Type B pancreatic cell (in vitro differentiated cells): Measurements from ENCODE around the gene EXOC3L1. TPM values are rescaled to one million over a fixed set of nuclear protein-coding genes. Genes with fewer than 3 reads are reported as not detected.
A peak's percentile ranks its signal among the peaks of the same experiment; 100 is the strongest.

Experiments used
- DNase-seq: peaks from one replicate; pipeline ENCODE4 v3.0.0; 2021; ENCODE audit warnings: mixed read lengths; ENCODE audit not compliant: unreplicated experiment; ENCODE audit errors: extremely low spot score
- H3K27ac Mint-ChIP-seq: 2 replicates; pipeline ENCODE4 v1.8.0; 2021; ENCODE audit warnings: mild to moderate bottlenecking, mixed read lengths
- H3K27me3 Mint-ChIP-seq: 2 replicates; pipeline ENCODE4 v1.8.0; 2021; ENCODE audit warnings: mixed read lengths
- H3K36me3 Mint-ChIP-seq: 2 replicates; pipeline ENCODE4 v1.8.0; 2021; ENCODE audit warnings: mixed read lengths
- H3K4me1 Mint-ChIP-seq: one replicate; pipeline ENCODE4 v1.8.0; 2021; ENCODE audit warnings: mixed read lengths; ENCODE audit not compliant: unreplicated experiment
- H3K4me3 Mint-ChIP-seq: 2 replicates; pipeline ENCODE4 v1.8.0; 2021; ENCODE audit warnings: mild to moderate bottlenecking, mixed read lengths
- H3K9me3 Mint-ChIP-seq: 2 replicates; pipeline ENCODE4 v1.8.0; 2021; ENCODE audit warnings: mixed read lengths
- total RNA-seq: library from RNA; stranded (reverse); gene quantifications from 2 replicates; pipeline ENCODE4 v1.2.1, GENCODE V29; 2021; ENCODE audit warnings: low replicate concordance
- TF ChIP-seq, protein P1 (sequence below): fragments of 200-600 bp; sonication (generic); conservative IDR thresholded peaks from 2 replicates; pipeline ENCODE4 v1.5.0; 2021; ENCODE audit warnings: antibody characterized with exemption, mild to moderate bottlenecking

The EXOC3L1 gene
- total RNA-seq, 1 donor from 2014 or later, result 0.41 TPM

DNA sequence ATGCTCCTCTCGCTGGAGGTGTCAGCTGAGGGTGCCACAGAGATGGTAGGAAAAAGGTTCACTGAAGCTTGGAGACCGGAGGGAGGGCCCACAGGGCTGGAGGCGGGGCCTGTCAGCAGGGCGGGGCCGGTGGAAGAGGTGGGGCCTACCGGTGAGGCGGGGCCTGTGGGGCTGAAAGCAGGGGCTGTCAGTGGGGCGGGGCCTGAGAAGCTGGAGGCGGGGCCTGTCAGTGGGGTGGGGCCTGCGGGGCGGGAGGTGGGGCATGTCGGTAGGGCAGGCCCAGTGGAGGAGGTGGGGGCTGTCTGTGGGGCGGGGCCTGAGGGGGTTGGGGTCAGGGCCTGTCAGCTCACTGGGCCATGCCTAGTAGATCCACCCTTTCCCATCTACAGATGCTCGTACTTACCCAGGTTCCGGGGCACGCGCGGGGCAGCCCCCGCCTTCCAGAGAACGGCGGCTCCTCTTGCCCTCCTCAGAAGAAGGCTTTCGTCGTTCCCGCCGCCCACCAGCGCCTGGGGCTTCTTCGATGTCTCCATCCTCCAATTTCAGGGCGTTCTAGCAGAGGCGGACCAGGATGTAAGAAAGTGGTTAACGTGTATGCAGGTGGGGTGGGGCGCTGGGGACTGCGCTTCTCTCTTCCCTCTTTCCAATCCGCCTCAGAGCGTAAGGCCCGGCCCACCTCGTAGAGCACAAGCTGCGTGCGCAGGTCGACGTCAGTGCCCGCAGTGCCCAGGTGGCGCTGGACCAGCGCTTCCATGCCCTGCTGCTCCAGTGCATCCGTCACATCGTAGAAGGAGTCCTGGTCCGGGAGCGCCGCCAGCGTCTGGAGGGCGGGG, 46.8 kb upstream of the EXOC3L1 start:
- Mint-ChIP-seq H3K27me3 (no peaks in the 10 kb centered on the region), H3K4me3 (no peak overlapping the region), H3K9me3 (no peaks in the 10 kb centered on the region), H3K27ac (no peak overlapping the region), H3K36me3 (peaks cover 9% of the 10 kb centered on the region), H3K4me1 (peaks cover 5% of the 10 kb centered on the region)
- TF ChIP-seq, protein P1, sequence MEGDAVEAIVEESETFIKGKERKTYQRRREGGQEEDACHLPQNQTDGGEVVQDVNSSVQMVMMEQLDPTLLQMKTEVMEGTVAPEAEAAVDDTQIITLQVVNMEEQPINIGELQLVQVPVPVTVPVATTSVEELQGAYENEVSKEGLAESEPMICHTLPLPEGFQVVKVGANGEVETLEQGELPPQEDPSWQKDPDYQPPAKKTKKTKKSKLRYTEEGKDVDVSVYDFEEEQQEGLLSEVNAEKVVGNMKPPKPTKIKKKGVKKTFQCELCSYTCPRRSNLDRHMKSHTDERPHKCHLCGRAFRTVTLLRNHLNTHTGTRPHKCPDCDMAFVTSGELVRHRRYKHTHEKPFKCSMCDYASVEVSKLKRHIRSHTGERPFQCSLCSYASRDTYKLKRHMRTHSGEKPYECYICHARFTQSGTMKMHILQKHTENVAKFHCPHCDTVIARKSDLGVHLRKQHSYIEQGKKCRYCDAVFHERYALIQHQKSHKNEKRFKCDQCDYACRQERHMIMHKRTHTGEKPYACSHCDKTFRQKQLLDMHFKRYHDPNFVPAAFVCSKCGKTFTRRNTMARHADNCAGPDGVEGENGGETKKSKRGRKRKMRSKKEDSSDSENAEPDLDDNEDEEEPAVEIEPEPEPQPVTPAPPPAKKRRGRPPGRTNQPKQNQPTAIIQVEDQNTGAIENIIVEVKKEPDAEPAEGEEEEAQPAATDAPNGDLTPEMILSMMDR, result no peak
- peak; percentile 75 for DNase-seq

DNA sequence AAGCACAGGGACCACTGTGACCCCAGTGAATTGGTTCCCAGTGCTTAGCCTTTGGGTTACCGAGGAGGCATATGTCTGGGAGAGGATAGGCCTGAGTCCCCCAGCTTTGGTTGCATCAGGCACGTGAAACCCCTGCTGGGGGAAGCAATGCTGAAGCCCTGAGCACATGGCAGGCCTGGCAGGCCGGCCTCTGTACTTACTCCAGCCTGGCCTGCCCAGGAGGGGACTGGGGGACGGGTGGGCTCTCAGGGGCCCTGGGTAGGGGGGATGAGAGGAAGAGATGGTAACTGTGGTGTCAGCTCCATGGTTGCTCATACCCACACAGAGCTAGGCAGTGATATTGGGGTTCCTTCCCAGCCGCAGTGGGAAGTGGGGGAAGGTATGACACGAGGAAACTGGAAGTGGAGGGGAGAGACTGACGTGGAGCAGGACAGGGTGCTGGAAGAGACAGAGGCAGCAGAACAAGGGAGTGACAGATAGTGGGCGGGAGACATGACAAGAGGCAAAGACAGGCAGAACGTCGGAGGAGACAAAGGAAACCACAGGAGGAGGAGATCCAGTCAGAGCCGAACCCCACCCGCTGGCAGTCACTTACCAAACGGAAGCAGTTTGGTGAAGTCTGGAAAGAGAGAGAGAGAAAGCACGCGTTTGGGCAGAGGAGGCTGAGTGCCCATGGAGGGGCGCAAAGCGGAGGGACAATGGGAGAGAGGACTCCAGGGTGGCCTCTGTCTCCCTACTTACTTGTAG, 46.1 kb upstream of the EXOC3L1 start:
- peaks cover 9% of the 10 kb centered on the region for H3K36me3 Mint-ChIP-seq
- H3K27ac Mint-ChIP-seq, result no peak overlapping the region
- no peak for DNase-seq
- H3K4me3 Mint-ChIP-seq, result no peak overlapping the region
- no peaks in the 10 kb centered on the region for H3K4me1 Mint-ChIP-seq
- H3K9me3 Mint-ChIP-seq, result no peaks in the 10 kb centered on the region
- TF ChIP-seq, protein P1, result no peak
- H3K27me3 Mint-ChIP-seq, result no peaks in the 10 kb centered on the region

DNA sequence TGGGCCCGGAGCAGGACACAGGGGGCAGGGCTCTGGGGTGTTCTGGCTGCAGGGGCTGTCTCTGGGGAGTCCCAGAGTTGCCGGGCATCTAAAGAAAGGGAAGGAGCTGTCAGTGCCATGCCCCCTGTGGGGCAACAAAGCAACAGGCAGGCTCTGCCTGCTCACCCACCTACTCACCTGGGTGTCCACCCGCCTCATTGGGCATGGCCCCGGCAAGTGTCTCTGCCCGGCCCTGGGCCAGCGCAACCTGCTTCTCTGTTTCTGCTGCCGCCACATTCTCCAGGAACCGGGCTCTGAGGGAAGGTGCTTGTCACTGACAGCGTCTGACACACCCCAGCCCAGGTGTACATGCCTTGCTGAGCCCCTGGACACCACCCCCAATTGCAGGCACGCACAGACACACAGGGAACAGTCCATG, 44.3 kb upstream of the EXOC3L1 start:
- Mint-ChIP-seq H3K27ac (no peak overlapping the region), H3K9me3 (no peaks in the 10 kb centered on the region), H3K4me1 (no peaks in the 10 kb centered on the region), H3K4me3 (no peak overlapping the region), H3K36me3 (peaks cover 12% of the 10 kb centered on the region), H3K27me3 (no peaks in the 10 kb centered on the region)
- TF ChIP-seq, protein P1, result no peak
- DNase-seq, result no peak

DNA sequence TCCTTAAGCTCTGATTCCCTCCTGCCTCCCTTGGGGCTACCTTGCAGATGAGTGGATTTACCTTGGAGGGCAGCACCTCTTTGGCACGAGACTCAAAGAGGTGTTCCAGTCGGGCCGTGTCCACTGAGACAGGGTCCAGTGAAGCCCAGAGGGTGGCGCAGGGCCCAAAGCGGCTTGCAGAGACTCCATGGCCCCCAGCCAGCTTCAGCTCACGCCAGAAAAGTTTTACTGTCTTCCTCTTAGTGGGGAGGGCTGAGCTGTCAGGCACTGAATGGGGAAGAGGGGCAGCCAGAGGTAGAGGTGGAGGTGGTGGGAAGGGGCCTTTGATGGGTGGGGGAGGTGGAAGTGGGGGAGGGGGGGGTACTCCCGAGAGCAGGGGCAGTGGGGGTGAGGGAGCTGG, 43.7 kb upstream of the EXOC3L1 start:
- peaks cover 12% of the 10 kb centered on the region for H3K36me3 Mint-ChIP-seq
- H3K27me3 Mint-ChIP-seq, result no peaks in the 10 kb centered on the region
- DNase-seq, result no peak
- H3K9me3 Mint-ChIP-seq, result no peaks in the 10 kb centered on the region
- H3K4me1 Mint-ChIP-seq, result no peaks in the 10 kb centered on the region
- H3K27ac Mint-ChIP-seq, result no peak overlapping the region
- TF ChIP-seq, protein P1, result no peak
- no peak overlapping the region for H3K4me3 Mint-ChIP-seq

DNA sequence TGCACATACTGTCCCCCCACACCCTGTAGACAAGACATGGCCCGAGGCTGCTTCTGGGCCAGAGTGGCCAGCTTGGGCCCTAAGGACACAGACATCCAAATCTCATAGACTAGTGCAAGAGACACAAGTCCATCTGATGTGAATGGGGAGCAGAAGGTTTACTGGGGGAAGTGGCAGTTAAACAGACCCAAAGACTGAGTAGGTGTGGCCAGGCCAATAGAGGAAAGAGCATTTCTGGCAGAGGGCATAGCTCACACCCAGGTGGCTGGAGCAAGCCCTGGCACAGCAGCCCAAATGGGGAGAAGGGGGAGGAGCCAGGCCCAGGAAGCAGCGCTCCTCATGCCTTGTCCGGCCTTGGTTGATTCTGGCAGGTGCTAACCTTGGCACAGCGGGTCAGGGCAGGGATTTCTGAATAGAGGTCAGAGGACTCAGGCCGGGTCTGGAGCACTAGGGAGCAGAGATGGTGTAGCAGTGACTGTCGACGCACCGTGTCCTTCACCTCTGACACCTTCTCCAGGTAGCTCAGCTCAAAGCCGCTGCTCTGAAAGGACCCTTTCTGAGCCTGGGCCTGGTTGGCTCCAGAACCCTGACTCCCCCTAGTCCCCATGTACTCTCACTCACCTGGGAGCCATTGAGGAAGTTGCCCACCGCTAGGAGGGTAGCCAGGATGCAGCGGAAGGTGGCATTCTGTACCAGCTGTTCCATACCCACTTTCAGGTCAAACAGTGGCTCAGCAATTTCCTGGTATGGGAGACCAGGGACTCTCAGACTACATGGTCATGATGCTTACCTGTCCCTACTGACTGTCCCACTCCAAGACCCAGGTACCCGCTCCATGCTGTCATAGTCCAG, 41.1 kb upstream of the EXOC3L1 start:
- Mint-ChIP-seq H3K4me3 (no peak overlapping the region), H3K9me3 (no peaks in the 10 kb centered on the region), H3K27me3 (no peaks in the 10 kb centered on the region), H3K27ac (no peak overlapping the region), H3K4me1 (peaks cover 17% of the 10 kb centered on the region), H3K36me3 (peaks cover 9% of the 10 kb centered on the region)
- DNase-seq, result no peak
- TF ChIP-seq, protein P1, result no peak
